GM12874 (cell line): ENCODE results near the gene RPRML.

Experiments used
- CTCF ChIP-seq: IDR thresholded peaks from 2 replicates; pipeline ENCODE4 v1.5.1; 2011; ENCODE audit warnings: low read depth, mild to moderate bottlenecking, control low read depth, low read length, moderate library complexity; ENCODE audit not compliant: insufficient read depth

Gene RPRML

GRCh38 chr17:46931596-46931995 is 47.5 kb downstream of the RPRML start:
- no peak for TF ChIP-seq CTCF

- no peak for TF ChIP-seq CTCF
Measured at GRCh38 chr17:46930051-46930450, 49.0 kb downstream of the RPRML start.

DNA sequence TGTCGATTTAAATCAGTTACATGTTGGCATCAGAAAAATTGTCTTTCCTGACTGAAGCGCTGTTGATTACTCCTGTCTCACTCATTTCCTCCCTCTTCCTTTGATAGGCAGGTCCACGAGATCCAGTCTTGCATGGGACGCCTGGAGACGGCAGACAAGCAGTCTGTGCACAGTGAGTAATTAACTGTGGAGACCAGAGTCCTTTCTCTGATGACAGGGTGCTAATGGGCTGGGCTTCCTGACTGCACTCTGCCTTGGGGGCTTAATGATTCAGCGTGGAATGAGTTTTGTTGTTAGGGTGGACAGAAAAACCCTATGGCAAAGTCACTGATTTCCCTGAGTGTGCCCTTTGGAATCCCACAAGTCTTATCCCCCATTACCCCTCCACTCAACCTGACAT is 49.6 kb downstream of the RPRML start:
- TF ChIP-seq CTCF, result no peak

DNA sequence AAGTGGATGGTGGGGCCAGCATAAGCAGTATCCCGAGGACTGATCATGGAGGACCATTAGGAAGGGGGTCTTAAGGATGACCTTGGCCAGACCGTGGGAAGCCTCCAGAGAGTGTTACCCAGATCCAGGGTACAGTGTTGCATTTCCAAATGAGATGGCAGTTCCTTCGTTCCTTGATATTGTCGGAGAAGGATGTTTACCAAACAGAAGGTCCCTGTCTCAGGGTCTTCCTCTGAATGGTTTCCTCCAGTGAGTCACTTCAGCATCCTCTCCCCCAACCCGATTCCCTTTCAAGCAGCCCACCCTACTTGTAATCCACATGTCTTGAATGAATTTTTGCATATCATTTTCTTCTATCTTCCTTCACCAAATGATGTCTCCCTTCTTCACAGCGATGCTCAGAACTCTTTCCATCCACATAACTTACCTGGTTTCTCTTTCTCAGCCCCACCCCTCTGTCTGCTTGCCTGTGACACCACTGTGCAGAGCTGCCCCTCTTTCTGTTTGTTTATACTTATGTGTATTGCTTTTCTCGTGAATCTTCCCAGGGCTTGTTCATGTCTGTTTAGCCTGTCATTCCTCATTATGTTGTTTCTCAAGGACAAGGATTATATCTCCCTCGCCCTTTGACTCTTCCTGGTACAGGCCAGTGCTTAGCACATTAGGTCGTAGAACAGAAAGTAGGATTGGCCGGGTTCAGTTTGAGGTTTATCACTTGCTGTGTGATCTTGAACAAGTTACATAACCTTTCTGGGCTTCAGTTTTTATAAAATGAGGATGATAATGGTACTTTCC is 50.4 kb downstream of the RPRML start:
- TF ChIP-seq CTCF, result no peak
